Neutrophil (primary cell): ENCODE measurements around the gene MOB2.

Experiments used
- H3K27ac ChIP-seq: fragments of 200-600 bp; sonication (generic); 2 replicates; pipeline ENCODE4 v1.5.1; 2016; ENCODE audit warnings: mild to moderate bottlenecking, moderate library complexity
- H3K27me3 ChIP-seq: fragments of 200-600 bp; sonication (generic); 2 replicates; pipeline ENCODE4 v1.6.0; 2016; ENCODE audit warnings: mild to moderate bottlenecking
- H3K36me3 ChIP-seq: fragments of 200-600 bp; sonication (generic); 2 replicates; pipeline ENCODE4 v1.5.1; 2017
- H3K4me1 ChIP-seq, 2 experiments: fragments of 200-600 bp in 1 of 2; sonication (generic) in 1 of 2; 1 replicate in 1 of 2; 2 replicates in 1 of 2; pipeline versions ENCODE4 v1.5.1 to v1.6.1; 2013 to 2016; ENCODE audit warnings: low read depth in 1 of 2, low read length in 1 of 2, mild to moderate bottlenecking in 1 of 2, moderate library complexity in 1 of 2; ENCODE audit not compliant: control insufficient read depth in 1 of 2, insufficient read depth in 1 of 2
- H3K4me3 ChIP-seq, 2 experiments: fragments of 200-600 bp in 1 of 2; sonication (generic) in 1 of 2; 1 replicate in 1 of 2; 2 replicates in 1 of 2; pipeline ENCODE4 v1.5.1; 2013 to 2016; ENCODE audit warnings: low read depth in 1 of 2, low read length in 1 of 2, mild to moderate bottlenecking in 1 of 2, moderate library complexity in 1 of 2
- H3K9me3 ChIP-seq: fragments of 200-600 bp; sonication (generic); 2 replicates; pipeline ENCODE4 v1.5.1; 2016
- TF ChIP-seq, protein P1 (sequence below): fragments of 200-600 bp; sonication (generic); IDR thresholded peaks from 2 replicates; pipeline ENCODE4 v1.5.1; 2016; ENCODE audit warnings: antibody characterized with exemption

The MOB2 gene

DNA sequence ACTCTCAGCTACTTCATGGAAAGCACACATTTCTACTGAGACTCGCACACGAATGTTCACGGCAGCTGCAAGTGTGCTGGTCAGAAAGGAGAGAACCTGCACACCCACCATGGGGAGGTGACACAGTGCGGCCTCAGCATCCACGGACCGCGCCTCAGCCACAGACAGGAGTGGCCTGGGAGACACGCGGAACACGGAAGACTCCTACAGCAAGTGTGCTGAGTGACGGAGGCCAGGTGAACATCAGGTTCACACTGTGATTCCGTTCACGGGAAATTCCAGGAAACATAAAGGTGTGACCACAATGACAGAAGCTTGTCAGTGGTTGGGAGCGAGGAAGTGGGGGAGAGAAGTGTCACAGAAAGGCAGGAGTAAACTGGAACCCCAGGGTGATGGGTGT is 13.3 kb upstream of the MOB2 start:
- no peaks in the 10 kb centered on the region for H3K9me3 ChIP-seq
- H3K36me3 ChIP-seq: no peaks in the 10 kb centered on the region
- no peaks in the 10 kb centered on the region for H3K4me1 ChIP-seq
- TF ChIP-seq, protein P1, sequence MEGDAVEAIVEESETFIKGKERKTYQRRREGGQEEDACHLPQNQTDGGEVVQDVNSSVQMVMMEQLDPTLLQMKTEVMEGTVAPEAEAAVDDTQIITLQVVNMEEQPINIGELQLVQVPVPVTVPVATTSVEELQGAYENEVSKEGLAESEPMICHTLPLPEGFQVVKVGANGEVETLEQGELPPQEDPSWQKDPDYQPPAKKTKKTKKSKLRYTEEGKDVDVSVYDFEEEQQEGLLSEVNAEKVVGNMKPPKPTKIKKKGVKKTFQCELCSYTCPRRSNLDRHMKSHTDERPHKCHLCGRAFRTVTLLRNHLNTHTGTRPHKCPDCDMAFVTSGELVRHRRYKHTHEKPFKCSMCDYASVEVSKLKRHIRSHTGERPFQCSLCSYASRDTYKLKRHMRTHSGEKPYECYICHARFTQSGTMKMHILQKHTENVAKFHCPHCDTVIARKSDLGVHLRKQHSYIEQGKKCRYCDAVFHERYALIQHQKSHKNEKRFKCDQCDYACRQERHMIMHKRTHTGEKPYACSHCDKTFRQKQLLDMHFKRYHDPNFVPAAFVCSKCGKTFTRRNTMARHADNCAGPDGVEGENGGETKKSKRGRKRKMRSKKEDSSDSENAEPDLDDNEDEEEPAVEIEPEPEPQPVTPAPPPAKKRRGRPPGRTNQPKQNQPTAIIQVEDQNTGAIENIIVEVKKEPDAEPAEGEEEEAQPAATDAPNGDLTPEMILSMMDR: no peak
- H3K27me3 ChIP-seq: no peaks in the 10 kb centered on the region
- no peak overlapping the region for H3K27ac ChIP-seq
- no peak overlapping the region for H3K4me3 ChIP-seq

DNA sequence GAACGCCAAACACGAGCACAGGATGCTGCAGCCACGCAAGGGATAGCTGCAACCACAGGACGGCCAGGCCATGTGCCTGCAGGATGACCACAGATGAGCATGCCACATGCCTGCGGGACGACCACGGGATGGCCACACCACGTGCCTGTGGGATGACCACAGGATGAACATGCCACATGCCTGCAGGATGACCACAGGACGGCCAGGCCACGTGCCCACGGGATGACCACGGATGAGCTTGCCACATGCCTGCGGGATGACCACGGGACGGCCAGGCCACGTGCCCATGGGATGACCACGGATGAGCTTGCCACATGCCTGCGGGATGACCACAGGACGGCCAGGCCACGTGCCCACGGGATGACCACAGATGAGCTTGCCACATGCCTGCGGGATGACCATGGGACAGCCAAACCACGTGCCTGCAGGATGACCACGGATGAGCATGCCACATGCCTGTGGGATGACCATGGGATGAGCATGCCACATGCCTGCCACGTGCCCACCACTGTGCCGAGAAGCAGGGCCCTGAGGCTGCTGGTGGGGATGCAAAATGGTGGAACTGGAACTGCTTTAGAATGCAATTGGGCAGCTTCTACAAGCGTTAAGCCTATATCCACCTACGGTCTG is 12.8 kb upstream of the MOB2 start:
- no peaks in the 10 kb centered on the region for H3K36me3 ChIP-seq
- no peaks in the 10 kb centered on the region for H3K27me3 ChIP-seq
- no peak overlapping the region for H3K27ac ChIP-seq
- H3K4me3 ChIP-seq: no peak overlapping the region
- no peaks in the 10 kb centered on the region for H3K4me1 ChIP-seq
- TF ChIP-seq, protein P1: no peak
- H3K9me3 ChIP-seq: no peaks in the 10 kb centered on the region

DNA sequence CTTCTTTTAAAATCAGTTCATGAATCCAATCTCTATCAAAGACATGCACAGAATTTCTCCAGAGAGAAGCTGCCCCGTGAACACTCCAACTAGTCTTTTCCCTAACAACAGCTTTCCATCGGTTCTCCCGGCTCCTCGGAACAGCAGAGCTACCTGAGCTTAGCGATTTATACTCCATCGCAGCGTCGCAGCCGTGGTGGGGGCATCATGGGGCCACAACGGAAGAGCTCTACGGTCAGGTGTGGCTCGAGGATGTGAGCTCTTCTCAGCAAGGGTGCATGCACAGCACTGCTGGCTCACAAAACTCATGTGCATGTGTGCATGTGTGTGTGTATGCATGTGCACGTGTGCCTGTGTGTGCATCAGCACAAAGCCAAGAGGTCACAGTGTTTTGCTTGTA is 11.7 kb upstream of the MOB2 start:
- no peak overlapping the region for H3K27ac ChIP-seq
- no peaks in the 10 kb centered on the region for H3K9me3 ChIP-seq
- H3K4me3 ChIP-seq: no peak overlapping the region
- no peaks in the 10 kb centered on the region for H3K4me1 ChIP-seq
- no peaks in the 10 kb centered on the region for H3K36me3 ChIP-seq
- TF ChIP-seq, protein P1: no peak
- H3K27me3 ChIP-seq: no peaks in the 10 kb centered on the region

DNA sequence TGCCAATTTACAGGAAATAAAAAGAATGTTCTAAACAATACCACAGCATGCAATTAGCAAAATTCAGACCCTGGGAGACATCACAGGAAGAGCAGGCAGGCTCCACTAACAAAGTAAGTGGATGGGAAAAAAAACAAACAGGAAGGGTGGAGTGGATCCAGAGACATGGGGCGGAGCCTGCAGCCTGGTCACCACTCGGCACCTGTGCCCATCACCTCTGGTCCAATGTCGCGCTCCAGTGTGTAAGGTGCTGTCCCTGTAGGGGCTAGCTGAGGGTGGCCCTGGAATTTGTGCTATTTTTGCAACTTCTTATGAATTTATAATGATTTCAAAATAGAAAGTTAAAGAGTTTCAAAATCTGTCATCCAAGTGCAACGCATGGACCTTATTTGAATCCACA is 11.0 kb upstream of the MOB2 start:
- Histone ChIP-seq H3K9me3 (no peaks in the 10 kb centered on the region), H3K27me3 (no peaks in the 10 kb centered on the region), H3K27ac (no peak overlapping the region), H3K4me1 (no peaks in the 10 kb centered on the region), H3K4me3 (no peak overlapping the region), H3K36me3 (no peaks in the 10 kb centered on the region)
- TF ChIP-seq, protein P1: no peak

DNA sequence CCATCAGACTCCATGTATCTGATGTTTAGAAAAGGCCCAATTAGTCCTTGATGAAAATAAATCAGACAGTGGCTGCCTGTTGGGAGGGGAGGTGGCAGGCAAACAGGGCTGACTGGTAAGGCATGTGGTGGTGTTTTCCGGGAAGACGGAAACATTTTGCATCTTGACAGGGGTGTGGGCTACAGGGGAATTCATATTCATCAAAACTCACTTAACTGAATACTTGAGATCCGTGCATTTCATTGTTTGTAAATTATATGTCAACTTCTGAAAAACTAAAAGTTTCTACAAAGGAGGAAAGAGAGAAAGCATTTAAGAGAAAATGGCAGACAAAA is 10.1 kb upstream of the MOB2 start:
- TF ChIP-seq, protein P1: no peak
- Histone ChIP-seq H3K4me3 (no peak overlapping the region), H3K27ac (no peak overlapping the region), H3K36me3 (no peaks in the 10 kb centered on the region), H3K9me3 (no peaks in the 10 kb centered on the region), H3K27me3 (no peaks in the 10 kb centered on the region), H3K4me1 (no peaks in the 10 kb centered on the region)
